GM18907 (cell line): Measurements from ENCODE around the gene MT1A.

Source experiments
- ATAC-seq: cut with Tn5 transposase; IDR thresholded peaks from one replicate; pipeline ENCODE4 v1.9.1; 2021; ENCODE audit warnings: mild to moderate bottlenecking, moderate library complexity; ENCODE audit not compliant: unreplicated experiment

The MT1A gene

DNA sequence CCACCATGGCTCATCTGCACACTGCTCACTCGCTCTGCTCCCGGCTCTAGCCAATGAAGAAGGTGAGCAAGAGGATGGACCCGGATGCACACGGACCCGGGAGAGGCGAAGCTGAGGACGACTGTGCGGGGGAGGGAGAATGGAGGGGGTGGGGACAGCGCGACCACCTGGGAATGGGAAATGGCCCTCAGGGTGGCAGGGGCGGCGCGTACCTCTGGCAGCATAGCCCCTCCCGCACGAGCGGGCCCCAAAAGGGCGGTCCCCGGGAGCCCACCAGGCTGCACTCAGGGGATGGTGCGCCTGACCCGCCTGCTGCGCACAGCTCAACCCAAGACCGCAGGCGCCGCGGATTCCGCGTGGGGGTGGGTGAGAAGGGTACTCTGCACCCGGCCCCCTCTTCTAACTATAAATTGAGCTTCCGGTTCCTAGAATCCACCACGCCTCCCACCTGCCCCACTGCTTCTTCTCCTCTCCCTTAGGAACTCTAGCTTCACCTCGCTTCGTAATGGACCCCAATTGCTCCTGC is 37.3 kb downstream of the MT1A start:
- no peak for ATAC-seq

DNA sequence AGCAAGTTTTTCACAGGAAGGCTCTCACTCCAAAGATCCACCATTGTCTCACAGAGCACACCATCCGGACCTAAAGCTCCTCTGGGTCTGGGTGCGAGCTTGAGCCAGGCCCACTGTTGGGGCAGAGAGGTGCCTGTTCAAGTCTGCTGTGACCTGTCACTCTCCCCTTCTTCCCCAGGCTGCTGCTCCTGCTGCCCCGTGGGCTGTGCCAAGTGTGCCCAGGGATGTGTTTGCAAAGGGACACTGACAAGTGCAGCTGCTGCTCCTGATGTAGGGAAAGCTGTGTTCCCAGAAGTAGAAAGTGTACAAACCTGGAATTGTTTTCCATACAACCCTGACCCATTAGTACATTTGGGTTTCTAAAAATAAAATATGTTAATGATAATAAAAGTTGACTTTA is 39.0 kb downstream of the MT1A start:
- no peak for ATAC-seq

DNA sequence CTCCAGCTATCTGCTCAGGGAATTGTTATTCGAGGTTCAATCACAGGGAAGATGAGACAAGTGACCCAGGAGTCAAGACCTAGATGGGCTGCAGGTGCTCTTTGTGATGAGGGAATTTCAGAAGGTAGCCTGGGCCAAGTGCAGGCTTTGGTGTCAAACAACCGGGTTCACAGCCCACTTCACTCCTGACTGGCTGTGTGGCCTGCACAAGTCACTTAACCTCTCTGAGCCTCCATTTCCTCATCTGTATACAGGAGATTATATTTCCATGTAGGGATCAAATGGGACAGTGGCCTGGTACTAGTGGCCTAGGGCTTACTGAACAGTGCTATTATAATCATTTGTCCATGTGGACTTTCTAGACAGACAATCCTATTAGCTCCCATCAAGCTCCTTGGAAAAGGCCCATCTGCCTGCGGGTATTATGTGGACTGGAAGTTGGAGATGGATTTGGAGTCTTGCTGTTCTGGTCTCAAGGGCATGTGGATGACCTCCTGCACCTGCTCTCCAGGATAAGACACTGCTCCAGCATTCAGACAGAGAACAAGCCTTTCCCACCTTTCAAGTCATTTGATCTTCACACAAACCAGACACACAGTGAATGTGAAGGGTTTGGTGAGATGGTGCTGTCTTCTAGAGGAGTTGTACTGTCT is 40.7 kb downstream of the MT1A start:
- ATAC-seq = no peak

DNA sequence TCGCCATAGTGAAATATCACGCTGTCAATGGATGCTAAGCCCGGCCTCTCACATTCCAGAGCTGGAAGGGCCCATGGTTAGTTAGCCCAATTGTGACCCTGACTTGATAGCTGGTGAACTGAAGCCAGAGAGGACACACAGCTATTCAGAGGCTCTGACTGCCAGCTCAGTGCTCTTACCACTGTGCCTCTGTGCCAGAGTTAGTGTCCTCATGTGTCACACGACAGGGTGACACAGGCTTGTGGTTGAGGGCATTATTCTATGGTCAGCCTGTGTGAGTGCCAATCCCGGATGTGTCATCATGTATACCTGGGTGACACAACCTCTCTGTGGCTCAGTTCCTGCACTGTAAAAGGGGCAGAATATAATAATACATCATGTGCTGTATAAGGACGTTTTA is 41.4 kb downstream of the MT1A start:
- ATAC-seq = no peak

DNA sequence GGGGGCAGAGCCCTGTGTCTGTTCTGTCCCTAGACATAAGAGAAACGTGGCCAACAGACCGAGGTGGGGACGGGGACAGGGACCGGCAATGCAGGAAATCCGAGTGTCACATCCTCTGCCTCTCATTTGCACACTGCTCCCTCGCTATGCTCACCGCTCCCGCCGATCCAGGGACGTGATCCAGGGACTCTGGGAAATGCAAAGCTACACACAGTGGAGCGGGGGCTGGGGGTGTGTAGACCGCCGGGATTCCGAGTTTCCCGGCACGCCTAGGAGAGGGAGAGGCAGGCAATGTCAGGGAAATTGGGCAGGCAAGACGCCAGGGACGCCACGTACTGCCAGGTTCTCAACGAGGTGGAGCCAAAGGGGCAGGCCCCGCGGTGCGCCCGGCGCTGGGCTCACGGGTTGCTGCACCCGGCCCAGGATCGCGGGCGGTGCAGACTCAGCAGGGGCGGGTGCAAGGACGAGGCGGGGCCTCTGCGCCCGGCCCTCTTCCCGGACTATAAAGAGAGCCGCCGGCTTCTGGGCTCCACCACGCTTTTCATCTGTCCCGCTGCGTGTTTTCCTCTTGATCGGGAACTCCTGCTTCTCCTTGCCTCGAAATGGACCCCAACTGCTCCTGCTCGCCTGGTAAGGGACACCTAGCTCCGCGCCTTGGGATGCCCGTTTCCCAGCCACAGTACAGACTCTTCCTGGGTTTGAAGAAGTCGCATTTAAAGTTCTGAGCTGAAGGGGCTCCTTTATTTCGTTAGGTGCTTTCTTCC is 43.7 kb downstream of the MT1A start, which contains the start of gene MT1X:
Gene MT1X (plus strand): TSS at position 532 of the 764 bp plus-strand sequence. CDS start 71 bp downstream, at position 603.
- ATAC-seq = peak; percentile 97

DNA sequence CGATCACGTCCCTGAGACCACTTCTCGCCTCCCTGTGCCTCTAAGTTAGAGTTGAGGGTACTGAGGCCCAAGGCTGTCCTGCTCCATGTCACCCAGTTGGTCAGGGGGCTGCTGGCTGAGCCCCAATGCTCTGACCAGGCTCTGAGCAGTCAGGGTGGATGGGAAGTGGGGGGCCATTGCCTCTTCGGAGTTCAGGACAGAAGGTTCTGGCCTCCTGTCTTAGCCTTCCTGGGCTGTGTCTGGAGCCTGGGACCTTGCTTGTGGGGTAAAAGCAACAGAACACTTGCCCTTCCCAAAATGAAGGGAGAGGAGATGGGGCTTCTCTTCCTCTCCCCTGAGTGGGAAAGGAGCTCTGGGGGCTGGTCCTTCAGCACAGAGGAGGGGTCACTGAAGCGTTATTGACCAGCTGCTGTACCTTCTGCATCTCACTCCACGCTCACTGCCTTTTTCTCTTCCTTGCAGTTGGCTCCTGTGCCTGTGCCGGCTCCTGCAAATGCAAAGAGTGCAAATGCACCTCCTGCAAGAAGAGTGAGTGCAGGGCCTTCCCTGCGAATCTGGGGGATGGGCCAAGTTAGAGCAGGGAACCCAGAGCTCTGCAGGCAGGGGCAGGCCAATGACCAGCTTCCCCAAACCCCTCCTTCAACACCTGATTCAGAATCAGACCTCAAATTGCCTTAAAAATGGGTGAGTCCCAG is 44.4 kb downstream of the MT1A start:
- peak; percentile 7 for ATAC-seq

DNA sequence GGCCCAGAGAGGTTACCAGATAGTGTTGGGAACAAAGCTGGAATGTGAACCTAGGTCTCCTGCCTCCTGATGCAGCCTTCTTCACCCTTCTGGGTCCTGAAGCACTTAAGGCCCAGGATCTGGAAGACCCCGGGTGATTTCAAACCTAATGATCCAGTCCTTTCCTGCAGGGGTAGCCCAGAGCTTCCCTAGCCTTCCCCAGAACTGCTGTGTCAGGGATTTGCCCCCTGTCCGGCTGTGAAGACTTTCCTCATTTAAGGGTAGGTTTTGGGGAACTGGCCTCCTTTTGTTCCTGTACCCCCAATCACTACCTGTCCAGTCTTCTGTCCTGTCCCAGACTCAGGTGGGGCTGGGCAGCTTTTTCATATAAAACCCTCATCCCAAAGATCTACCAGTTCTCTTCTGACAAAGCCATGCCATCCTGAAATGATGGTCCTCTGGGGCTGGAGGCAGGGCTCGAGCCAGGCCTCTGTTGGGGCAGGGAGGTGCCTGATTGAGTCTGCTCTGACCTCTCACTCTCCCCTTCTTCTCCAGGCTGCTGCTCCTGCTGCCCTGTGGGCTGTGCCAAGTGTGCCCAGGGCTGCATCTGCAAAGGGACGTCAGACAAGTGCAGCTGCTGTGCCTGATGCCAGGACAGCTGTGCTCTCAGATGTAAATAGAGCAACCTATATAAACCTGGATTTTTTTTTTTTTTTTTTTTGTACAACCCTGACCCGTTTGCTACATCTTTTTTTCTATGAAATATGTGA is 45.1 kb downstream of the MT1A start:
- no peak for ATAC-seq

DNA sequence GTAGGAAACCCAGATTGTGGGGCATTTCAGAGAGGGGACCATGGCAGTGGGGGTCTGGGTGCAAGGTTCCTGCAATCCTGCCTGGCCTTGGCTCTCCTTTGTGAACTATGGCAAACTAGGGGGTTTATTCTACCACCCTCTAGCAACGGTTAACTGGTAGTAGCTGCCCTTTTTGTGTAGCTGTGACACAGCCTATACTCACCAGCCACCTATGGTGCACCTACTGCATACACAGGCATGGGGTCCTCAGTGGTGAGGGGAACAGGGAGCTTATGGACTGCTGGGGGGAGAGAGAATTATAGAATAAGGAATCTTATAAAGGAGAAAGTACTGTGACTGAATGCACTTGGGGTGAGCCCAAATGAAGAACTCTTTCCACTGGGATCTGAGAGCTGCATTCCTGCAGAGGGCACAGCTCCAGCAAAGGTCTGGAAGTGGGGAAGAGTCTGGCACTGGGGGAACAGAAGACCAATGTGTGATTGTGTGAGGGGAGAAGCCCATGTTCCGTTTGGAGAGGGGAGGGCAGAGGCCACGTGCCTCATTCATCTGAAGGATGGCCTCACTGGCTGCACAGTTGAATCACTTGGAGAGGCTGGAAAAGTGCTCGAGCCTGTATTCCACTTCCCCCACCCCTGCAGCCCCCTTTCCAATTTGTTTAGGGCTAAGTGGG is 45.9 kb downstream of the MT1A start:
- ATAC-seq = no peak

DNA sequence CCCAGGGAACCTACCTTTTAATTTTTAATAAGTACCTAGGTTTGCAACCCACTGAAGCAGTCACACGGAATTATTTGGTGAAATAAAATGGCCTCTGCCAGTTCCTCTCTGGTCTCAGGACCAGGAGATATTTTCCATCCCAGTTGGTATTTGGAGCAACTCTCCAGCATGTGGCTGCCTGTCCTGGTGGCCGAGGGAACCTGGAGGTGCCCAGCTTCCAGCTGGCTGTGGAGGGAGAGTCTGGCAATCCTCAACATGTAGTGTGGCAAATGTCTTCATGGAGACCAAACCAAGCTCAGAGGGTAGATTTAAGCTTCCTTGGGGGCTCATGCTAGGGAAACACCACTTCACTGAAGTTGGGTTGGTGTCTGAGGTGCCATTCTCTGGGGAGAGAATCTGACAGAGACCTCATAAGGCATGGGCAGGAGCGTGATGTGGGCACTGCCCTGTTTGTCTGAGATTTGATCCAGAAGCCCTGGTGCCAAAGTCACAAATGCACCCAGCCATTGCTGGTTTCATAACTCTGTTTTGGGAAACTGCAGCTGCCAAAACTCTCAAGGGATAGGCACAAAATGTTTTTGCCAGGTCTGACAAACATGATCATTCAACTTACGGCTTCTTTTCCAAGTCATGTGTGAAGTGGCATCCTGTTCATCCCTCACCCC is 46.6 kb downstream of the MT1A start:
- ATAC-seq = no peak

DNA sequence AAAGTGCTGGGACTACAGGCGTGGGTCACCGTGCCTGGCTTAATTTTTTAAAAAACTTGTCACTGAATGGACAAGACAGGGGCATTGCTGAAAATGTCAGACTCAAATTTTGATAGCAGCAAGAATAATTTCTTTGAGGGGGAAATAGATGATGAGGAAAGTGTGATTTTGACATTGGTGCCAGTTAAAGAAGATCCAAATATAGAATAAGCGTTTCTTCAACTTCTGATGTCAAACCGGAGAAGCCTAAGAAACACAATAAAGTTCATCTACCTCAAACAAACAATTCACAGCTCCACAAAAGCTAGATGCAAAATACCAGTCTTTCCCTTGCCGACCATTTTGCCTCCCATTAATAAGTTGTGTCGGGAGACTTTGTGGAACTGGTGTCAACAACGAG is 48.3 kb downstream of the MT1A start:
- no peak for ATAC-seq

DNA sequence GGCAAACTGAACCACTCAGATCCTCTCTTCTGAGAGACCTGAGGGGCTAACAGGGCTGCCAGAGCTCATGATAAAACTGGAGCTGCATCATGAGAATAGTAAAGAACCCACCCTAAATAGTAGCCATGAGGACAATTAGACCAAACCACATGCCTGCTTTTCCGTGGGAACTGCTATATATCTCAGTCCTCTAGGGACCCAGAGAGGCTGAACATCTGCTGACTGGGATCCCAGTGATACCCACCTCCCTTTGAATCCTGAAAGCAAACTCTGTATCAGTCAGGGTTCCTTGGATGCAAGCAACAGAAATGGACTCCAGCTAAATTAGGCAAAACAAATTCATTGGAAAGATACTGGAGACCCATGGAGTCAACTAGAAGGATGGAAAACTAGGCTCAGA is 50.3 kb downstream of the MT1A start:
- no peak for ATAC-seq

DNA sequence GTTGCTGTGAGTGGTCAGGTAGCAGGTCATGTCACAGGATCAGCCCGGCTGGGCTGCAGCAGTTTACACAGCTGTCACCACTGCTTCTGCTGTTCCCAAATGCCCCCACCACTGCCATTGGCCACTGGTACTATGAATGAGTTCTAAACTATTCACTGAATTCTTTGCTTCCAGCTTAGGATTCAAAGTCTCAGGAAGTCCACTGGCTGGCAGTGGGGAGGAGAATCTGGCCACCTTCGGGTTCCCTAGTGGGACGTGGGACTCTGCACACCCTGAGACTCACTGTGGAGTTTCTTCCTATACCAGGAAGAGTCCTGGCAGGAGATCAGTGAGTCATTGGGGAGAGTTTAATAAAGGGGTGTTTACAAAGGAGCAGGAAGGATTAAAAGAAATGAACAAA is 50.7 kb downstream of the MT1A start:
- no peak for ATAC-seq
